Activated CD8-positive, alpha-beta memory T cell treated with anti-CD3 and anti-CD28 coated beads, Interleukin-2, amount 50 U/mL, for 48 hours (primary cell): ENCODE results near the gene WDR20.
"Not testable (repeated sequence)": the region's sequence is repeated elsewhere in the genome, so short reads cannot be mapped to it uniquely, and the experiment has no call there.

Experiments used
- DNase-seq: peaks from one replicate; pipeline ENCODE4 v3.0.0-alpha.2; 2020

The WDR20 gene

GRCh38 chr14:102172721-102173120, 33.0 kb downstream of the WDR20 start:
- not testable (repeated sequence) for DNase-seq

GRCh38 chr14:102177161-102177560, 37.5 kb downstream of the WDR20 start:
- no peak for DNase-seq

GRCh38 chr14:102178806-102179205, 39.1 kb downstream of the WDR20 start:
- no peak for DNase-seq

- DNase-seq = no peak
Observed at GRCh38 chr14:102180248-102180998, 40.7 kb downstream of the WDR20 start.

GRCh38 chr14:102181187-102181586, 41.5 kb downstream of the WDR20 start:
- DNase-seq = no peak

GRCh38 chr14:102182190-102182589, 42.5 kb downstream of the WDR20 start:
- no peak for DNase-seq

- DNase-seq = no peak
Observed at GRCh38 chr14:102182936-102183619, 43.4 kb downstream of the WDR20 start.

GRCh38 chr14:102183886-102184285, 44.2 kb downstream of the WDR20 start:
- no peak for DNase-seq

GRCh38 chr14:102184316-102185035, 44.8 kb downstream of the WDR20 start:
- DNase-seq = no peak

- DNase-seq = no peak
Observed at GRCh38 chr14:102185360-102185759, 45.7 kb downstream of the WDR20 start.

- DNase-seq = no peak
Observed at GRCh38 chr14:102187044-102187443, 47.3 kb downstream of the WDR20 start.

GRCh38 chr14:102187568-102188001, 47.9 kb downstream of the WDR20 start:
- DNase-seq = no peak

- no peak for DNase-seq
Observed at GRCh38 chr14:102188187-102188586, 48.5 kb downstream of the WDR20 start.

- DNase-seq = no peak
Observed at GRCh38 chr14:102189874-102190273, 50.2 kb downstream of the WDR20 start.

GRCh38 chr14:102192840-102193502, 53.3 kb downstream of the WDR20 start:
- no peak for DNase-seq

GRCh38 chr14:102194856-102195255, 55.2 kb downstream of the WDR20 start:
- no peak for DNase-seq

- DNase-seq = no peak
Observed at GRCh38 chr14:102195446-102195845, 55.7 kb downstream of the WDR20 start.

GRCh38 chr14:102196039-102196901, 56.6 kb downstream of the WDR20 start:
- DNase-seq = peak; percentile 41

GRCh38 chr14:102196902-102197230, 57.2 kb downstream of the WDR20 start:
- DNase-seq = no peak

GRCh38 chr14:102197317-102197853, 57.7 kb downstream of the WDR20 start:
- DNase-seq = no peak

GRCh38 chr14:102200690-102201352, 61.1 kb downstream of the WDR20 start:
- no peak for DNase-seq

GRCh38 chr14:102201353-102201738, 61.6 kb downstream of the WDR20 start:
- DNase-seq = no peak
